SH-SY5Y (cell line): Measurements from ENCODE around the gene STARD10.

Experiments
- GATA2 ChIP-seq: IDR thresholded peaks from 2 replicates; pipeline ENCODE4 v1.6.1; 2011; ENCODE audit warnings: mild to moderate bottlenecking, low read depth, low read length
- GATA3 ChIP-seq: IDR thresholded peaks from 2 replicates; pipeline ENCODE4 v1.6.1; 2011; ENCODE audit warnings: low read depth, mild to moderate bottlenecking, low read length, moderate library complexity

Gene STARD10

GRCh38 chr11:72754544-72755155 is 39.2 kb downstream of the STARD10 start:
- TF ChIP-seq GATA2 (no peak), GATA3 (no peak)

- TF ChIP-seq GATA3: no peak
- no peak for TF ChIP-seq GATA2
These were observed 39.7 kb downstream of the STARD10 start for GRCh38 chr11:72754149-72754543.

GRCh38 chr11:72753341-72754148 is 40.3 kb downstream of the STARD10 start:
- TF ChIP-seq GATA2 (no peak), GATA3 (no peak)

- TF ChIP-seq GATA3: no peak
These were observed 41.5 kb downstream of the STARD10 start, which contains the start of gene ARAP1 for GRCh38 chr11:72752088-72752914. Gene ARAP1 (minus strand): TSS chr11:72752408. CDS start chr11:72727128, 25,280 bp downstream.

GRCh38 chr11:72751116-72752087 is 42.4 kb downstream of the STARD10 start:
- TF ChIP-seq GATA2 (no peak), GATA3 (no peak)

GRCh38 chr11:72750556-72751115 is 43.2 kb downstream of the STARD10 start:
- TF ChIP-seq GATA2 (no peak), GATA3 (no peak)

- TF ChIP-seq GATA2 (no peak), GATA3 (no peak)
These were observed 43.8 kb downstream of the STARD10 start for GRCh38 chr11:72750086-72750485.

GRCh38 chr11:72747289-72747855 is 46.5 kb downstream of the STARD10 start:
- TF ChIP-seq GATA3: no peak
- TF ChIP-seq GATA2: no peak

GRCh38 chr11:72746821-72747220 is 47.0 kb downstream of the STARD10 start:
- TF ChIP-seq GATA3: no peak

GRCh38 chr11:72745925-72746550 is 47.8 kb downstream of the STARD10 start:
- TF ChIP-seq GATA3 (no peak), GATA2 (no peak)

- TF ChIP-seq GATA2 (no peak), GATA3 (no peak)
These were observed 48.3 kb downstream of the STARD10 start for GRCh38 chr11:72745511-72745910.

GRCh38 chr11:72744474-72744873 is 49.4 kb downstream of the STARD10 start:
- TF ChIP-seq GATA2 (no peak), GATA3 (no peak)
